AG08396 (cell line): ENCODE data around the gene MMP15.
A peak's percentile ranks its signal among the peaks of the same experiment; 100 is the strongest.

Experiments used
- DNase-seq: peaks from one replicate; pipeline ENCODE4 v3.0.0; 2012; ENCODE audit warnings: low spot score, mixed read lengths

The MMP15 gene

DNA sequence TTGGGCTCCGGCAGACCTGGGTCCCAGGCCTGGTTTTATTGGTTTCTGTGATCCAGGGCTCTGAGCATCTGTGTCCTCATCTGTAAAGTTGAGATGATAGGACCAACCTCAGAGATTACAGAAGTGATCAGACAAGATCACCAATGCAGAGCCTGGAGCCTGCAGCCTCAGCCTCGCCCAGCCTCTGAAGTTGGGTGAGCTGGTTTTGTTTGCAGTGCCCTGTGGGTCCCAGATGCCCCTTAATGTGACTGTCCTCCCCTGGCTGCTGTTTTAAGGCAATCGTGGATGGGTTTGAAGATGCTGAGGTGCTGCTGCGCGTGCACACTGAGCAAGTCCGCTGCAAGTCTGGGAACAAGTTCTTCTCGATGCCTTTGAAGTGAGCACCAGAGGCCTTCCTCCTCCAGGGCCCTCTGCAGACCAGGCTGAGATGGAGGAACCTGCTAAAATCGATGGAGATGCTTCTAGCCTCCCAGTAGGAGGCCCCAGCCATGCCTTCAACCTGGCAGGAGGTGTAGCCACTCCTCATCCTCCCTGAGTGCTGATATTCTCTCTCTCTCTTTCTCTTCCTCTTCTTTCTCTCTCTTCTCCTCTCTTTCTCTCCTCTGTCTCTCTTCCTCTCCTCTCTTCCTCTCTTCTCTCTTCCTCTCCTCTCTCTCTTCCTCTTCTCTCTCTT, 5.6 kb upstream of the MMP15 start:
- DNase-seq: no peak

DNA sequence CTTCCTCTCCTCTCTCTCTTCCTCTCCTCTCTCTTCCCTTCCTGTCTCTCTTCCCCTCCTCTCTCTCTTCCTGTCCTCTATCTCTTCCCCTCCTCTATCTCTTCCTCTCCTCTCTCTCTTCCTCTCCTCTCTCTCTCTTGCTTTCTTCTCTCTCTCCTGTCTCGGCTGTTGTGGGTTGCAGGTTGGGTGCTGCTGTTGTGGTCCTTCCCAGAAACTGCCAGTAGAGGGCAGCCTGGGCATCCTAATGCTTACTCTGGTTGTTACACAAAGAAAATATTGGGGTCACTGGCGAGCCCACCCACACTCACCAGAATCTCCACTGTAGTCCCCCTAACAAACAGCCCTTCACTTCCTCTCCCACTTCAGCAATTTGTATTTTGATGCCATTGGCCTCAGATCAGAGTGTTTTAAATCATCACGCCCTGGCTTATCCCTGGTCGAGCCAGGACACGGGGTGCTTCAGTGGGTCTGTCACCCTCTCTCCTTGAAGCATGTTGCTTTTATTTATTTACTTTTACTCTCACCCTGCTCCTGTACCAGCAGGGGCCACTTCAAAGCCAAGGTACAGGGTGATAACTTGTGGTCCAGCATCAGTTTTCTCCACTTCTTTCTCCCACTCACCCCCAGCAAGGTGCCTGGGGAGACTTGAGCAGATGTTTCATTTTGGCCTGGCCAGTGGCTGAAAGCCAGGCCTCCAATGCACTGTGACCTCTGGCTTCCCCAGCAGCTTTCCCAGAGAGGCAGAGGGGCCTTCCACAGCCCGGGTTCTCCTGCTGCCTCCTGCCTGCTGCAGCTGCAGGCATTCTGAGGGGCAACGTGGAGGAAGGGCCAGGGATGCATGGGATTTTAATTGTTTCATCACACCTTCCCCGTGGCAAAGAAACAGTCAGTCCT, 4.7 kb upstream of the MMP15 start:
- peak; percentile 65 for DNase-seq

DNA sequence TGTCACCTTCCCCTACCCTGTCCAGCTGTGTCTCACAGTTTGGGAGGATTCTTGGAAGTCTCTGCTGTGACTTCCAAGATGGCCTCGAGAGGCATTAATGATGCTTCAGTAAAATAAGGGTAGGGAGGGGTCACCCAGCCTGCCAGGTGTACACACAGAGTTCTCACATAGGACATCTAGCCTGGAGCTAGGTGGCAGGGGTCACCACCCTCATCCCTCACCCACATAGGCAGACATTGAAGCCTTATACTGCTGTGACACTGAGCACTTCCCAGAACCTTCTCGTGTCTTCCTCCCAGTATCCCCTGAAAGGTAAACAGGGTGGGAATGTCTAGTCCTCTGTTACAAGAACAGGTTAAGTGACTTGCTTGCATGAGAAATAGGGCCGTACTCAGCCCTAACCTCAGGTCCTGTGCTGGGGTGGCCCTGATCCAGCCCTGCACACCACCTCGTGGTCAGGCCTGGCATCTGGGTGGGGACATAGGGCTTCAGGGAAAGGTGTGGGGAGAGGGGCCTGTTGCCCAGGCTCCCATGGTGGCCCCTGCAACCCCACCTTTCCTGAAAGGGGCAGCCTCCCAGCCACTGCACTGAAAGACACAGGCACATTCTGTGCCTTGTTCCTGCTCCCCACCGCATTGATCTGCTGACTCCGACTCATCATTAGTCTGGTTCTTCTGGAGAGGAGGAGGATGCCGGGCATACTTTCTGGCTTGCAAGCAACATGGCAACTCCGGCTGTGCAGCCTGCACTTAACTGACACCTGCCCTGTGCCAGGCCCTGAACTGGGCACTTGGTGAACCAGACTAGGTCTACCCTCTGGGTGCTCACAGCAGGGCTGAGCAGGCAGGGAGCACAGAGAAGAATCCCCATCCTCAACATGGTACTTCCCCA, 3.6 kb upstream of the MMP15 start:
- peak; percentile 73 for DNase-seq

DNA sequence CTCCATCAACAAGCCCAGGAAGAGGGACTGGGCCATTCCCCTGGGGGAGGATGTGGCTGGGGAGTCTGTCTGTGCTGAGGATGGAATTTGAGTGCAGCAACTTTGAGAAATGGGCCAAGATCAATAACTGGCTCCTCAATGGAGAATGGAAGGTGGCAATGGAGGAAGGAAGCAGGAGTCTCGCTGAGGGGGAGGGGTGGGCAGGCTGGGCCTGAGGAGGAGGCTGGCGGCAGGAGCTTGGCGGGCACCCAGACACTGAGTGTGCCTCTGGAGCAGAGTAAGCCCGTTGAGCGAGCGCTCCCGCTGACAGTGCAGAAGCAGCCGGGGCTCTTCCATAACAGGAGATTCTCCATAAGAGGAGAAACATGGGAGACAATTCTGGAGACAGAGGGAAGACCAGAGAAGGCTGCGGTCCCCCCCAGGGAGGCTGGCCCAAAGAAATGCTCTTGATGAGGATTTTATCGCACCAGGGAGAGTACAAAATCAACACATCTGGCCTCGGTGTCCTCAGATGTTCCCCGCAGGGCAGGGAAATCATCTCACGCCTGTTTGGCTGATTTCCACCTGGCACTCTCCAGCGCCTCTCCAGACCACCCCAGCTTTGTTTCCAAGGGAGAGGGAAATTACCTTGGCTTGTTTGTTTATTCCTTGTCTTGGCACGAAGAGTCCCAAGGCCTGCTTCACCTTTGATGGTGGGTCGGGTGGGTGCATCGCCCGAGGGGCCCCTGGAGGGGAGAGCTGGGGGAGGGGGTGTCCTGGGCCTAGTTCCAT, 2.8 kb upstream of the MMP15 start:
- DNase-seq: peak; percentile 82

DNA sequence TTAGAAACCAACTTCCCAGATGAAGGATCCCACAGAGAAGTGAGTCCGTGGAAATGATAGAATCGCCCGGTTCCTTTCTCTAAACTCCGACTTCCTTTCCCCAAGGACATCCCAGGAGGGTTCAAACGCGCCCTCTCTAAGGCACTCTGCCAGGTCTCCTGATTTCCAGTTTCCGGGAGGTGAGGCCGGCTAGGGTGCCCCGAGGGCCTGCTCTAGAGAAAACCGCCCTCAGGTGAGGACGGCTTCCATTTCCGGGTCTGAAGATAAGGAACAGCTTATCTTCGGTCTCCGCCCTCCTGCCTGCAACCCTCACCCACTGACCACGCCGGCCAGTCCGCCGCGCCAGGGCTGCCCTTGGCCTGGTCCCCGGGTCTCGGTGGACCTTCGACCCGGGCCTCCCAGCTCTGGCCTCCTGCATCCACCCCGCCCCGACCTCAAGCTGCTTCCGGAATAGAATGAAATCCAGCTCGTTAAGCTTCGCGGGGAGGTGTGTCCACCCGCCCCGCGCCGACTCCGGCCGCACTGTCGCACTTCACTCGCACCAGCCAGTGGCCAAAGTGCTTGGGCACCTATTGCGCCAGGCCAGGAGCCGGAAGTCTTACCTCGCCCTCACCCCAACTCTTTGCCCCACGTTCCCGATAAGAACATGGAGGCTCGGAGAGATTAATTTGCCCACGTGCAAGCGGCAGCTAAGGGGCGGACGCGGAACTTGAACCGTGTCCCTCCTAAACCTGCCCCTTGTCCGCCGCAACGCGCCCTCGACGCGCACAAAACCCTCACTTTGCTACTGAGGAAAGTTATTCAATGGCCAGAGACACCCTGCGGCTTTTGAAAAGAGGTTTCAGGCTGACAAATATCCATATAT, 836 bp upstream of the MMP15 start:
- DNase-seq: no peak

DNA sequence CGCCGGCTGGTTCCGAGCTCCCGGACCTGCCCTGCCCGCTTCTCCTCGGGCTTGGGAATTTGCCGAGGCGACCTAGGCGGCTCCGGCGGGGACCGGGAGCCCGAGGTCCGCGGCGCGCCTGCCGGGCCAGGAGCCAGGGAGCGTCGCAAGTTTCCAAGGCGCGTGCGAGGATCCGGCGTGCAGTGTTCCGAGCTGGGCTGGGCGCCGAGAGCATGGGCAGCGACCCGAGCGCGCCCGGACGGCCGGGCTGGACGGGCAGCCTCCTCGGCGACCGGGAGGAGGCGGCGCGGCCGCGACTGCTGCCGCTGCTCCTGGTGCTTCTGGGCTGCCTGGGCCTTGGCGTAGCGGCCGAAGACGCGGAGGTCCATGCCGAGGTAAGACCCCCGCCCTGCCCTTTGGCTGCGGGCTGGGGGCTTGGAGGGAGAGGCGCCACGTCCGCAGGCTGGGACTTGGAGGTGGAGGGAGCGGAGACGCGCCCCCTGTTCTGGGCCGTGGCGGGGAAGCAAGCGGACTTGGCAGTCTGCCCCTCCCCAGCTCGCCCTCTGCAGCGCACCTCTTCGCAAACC, 668 bp downstream of the MMP15 start:
- peak; percentile 75 for DNase-seq

DNA sequence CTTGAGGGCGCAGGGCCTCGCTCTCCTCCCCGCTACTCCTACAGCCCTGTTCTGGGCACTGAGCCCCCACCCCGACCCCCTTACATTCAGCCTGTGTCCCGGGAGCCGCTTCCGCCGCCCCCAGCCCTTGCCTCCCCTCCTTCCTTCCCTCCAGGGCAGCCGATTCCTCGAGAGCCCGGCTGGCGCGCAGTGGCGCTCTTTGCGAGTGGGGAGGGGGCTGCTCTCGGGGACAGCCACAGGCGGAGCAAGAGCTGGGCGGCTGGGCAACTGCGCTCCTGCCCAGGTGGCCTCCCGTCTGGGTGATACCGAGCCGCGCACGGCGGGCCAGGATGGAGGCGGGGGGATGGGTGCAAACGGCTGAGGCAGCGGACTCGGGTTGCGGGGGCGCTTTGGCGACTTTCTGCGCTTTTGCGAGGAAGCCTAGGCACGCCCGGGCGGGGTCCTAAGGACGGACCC, 1.2 kb downstream of the MMP15 start:
- no peak for DNase-seq

DNA sequence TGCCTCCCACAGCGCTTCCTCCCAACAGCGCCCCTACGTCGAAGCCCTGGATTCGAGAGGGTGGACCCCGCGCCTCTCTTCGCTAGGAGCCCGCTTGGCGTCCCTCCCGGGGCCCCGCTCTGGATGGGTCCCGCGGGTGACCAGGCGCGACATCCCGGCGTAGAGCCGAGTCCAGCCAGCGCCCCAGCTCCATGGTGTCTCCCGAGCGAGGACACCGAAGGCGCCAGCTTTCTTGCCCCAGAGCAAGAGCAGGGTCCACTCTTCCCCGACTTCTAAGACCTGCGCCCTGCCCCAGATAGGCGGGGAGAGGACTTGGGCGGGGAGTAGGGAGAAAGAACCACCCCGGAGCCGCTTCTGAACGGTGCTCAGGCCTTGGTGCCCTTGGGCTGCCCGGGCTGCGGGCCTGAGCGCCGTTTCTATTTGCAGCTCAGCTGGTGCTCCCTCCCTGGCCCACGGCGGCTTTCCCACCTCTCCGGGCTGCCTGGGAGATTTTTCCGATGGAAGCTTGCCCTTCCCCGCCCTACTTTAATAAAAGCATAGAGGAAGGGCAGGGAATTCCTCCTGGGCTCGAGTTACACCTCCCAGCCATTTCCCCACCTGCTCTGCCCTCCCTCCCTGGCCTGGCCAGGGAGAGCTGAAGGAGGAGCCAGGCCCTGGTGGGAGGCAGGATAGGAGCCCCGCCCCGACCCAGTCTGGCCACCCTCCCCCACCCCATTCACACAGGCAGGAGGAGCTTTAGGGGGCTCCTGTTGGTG, 1.8 kb downstream of the MMP15 start:
- DNase-seq: no peak

DNA sequence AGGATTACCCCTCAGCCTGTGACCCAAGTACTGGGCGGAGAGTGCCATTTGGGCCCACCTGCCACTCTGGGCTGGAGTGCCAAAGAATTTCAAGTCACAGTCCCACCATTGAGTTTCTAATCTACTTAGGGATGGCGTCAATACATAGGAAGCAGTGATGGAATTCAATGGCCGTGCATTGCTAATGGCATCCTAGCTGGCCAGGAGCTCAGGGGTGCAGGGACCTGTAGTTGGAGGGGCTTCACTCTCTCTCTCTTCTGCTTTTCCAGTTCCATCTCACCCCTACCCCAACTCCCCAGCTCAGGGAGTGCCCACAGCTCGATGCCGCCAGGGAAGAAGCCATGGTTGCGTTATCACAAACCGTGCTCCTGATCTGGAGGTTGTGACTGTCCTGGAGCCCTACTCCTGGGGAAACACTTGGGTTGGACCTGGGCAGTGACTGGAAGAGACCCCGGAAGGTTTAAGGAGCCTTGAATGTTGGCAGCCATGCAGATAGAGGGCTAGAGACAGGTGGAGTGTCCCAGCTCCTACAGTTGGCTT, 2.4 kb downstream of the MMP15 start:
- no peak for DNase-seq

DNA sequence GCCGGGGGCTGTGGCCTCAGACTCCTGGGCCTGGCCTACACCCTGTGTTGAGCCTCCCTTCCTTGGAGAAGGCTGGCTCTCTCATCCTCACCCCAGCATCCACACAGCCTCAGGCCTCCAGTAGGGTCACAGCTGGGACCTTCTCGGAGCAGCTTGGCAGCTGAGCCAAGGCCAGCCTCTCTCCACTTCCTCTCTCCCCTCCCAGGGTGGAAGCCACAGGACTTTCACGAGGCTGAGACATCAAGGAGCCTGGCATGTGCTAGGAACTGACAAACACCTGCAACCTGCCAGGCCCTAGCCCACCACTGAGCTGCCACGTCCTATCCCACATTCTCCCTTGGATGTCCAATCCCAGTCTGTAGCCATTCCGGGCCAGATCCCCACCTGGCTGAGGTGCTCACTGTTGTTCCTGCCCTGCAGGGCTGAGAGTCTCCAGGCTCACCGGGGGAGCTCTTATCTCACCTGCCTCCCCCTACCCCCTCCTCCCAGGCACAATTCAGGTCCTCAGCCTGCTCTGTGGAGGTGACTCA, 3.1 kb downstream of the MMP15 start:
- DNase-seq: no peak

DNA sequence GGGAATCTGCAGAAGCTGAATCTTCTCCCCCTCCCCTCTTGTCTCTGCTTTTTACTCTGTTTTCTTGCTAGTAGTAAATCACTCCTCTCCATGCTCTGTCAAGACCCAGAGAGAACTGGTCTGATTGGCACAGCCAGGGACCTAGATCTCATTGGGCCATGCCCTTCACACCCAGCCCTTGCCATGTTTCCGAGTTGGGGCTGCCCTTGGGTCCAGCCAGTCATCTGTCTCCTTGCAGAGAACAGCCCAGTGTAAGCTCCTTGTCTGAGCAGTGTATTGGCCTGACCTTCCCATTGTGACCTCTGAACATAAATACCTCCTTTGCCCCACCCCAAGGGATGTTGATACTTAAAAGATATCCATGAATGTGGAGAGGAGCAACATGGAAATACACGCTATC, 3.9 kb downstream of the MMP15 start:
- DNase-seq: no peak

DNA sequence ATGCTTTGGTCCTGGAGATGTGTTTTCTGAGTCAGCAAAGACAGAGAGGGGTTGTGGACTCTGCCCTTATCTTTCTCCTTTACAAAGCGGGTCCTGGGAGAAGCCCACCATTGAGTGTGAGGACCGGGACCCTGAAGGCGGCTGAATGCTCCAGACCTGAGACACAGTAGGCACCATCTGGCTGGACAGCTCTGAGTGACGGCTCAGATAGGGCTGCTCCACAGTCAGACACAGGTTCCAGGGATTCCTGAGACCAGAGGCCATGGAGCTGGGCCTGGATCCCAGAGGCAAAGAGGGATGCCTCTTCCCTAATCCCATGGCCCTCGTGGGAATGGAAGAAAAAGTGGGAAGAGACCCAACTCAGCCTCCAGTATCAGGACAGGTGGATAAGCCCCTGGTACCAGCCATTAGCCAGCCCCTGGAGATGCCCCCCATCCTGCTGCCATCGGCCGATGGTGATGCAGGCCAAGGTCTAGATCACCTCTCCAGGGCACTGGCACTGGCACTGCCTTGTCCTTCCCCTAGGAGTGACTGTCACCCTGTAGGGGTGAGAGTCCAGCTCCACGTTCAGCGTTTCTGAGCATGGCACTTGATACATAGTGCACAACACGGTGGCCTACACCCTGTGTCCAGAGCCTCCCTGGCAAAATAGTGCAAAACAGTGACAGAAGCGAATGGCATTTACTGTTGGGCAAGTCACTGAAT, 4.7 kb downstream of the MMP15 start:
- DNase-seq: no peak

DNA sequence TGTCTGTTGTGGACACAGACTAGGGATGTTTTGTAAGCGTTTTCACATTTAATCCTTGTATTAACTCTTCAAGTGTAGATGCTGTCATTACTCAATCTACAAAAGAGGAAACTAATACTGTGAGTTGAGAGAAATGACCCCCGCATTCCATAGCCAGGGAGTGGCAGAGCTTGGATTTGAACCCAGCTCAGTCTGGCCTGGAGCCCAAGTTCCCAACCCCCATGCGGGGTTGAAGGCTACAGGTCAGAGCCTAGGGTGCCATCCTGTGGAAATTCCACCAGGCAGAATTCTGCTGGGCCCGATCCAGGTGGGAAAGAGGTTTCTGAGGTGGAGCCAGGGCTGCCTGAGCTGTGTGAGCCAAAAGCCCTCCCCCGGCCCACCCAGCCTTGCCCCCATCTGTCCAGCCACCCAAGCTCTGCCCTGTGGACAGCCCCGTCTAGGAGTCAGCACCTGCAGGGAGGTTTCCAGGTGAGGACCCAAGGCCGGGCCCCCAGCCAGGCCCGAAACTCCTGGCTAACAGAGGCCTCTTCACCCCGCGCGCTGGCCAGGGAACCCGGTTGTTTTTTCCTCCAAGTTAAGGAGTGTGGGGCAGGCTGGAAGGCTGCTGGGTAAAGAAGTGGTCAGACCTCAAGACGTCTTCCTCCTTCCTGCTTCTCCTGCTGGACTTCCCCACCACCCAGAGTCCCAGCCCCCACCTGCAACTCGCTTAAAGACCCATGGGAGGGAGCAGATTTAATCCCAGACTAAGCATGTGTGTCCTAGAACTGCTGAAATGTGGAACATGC, 5.7 kb downstream of the MMP15 start:
- no peak for DNase-seq

DNA sequence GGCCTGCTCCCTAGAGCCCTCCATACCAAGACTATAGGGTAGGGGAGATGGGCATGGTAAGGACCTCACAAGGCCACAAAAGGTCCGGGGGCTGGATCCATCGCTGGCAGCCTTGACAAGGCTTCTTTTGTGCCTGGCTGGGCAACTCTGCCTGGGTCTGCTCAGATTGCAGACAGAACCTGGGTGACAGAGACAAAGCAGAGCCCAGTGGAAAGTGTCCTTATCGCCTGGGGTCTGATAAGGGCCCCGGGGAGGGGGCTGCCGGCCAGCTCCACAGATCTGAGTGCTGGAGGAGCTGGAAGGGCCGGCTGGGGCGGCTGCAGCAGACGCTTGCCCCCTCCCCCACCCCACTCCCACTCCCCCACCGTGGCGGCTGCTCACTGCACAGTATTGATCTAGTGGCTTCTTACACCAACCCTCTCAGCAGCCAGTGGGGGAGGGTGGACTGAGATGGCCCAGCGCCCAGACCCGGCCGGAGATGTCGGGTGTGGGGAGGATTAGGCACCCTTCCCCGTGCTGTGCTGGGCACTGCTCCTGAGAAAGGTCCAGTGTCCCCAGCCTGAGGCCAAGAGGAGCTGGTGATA, 7.2 kb downstream of the MMP15 start:
- no peak for DNase-seq

DNA sequence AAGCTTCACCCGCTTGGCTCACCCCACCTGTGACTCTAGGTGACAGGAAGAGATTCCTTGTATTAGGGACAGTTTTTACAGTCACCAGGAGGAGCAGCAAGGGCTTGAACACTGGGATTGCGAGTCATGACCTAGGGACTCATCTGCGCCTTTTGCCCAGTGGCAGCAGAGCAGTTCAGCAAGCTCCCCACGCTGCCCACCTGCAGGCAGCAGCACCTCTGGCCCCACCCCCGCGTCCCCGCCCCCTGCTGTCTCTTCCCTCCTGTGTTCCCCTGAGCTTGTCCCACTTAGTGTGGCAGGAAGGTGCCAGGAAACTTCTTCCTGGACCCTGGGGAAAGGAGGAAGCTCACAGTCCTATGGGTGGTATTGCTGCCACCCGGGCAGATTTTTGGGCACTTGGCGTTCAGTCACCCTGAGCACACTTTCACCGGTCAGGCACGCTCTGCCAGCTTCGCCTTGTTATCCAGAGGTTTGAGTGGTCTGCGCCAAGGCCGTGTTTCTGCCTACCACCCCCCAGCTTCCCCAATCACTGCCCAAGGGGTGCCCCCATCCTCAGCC, 8.7 kb downstream of the MMP15 start:
- DNase-seq: no peak

DNA sequence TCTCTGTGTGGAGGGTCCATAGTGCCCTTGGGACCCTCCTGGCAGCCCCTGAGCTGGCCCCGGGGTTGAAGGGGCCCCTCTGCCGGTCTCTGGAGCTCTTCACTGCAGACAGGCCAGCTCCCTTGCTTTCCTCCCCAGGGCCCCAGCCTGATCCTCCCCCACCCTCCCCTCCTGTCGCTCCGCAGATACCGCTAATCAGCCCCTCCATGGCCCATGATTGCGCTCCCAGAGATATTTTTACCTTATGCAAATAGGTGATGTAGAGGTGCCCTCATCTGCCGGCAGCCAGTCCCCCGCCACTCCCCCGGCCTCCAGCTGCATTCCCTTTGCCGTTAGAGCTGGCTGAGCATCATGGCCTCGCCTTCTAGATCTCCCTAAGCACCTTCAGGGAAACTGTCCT, 9.2 kb downstream of the MMP15 start:
- DNase-seq: no peak
